Naive B cell (primary cell): Measurements from ENCODE around the gene CHST11. TPM values are rescaled to one million over a fixed set of nuclear protein-coding genes. Genes with fewer than 3 reads are reported as not detected.

Experiments
- ATAC-seq, 2 donors: fragments of 150-1000 bp; cut with Tn5 transposase; 2 replicates each; pipeline ENCODE4 v1.10.0; 2021; ENCODE audit warnings: low read depth in 2 of 2, mild to moderate bottlenecking in 2 of 2, moderate library complexity in 2 of 2
- DNase-seq: peaks from one replicate; pipeline ENCODE4 v3.0.0; 2022
- H3K27ac Mint-ChIP-seq, 6 donors: one replicate each; pipeline ENCODE4 v1.8.0; 2020 to 2022; ENCODE audit warnings: mild to moderate bottlenecking in 6 of 6, mixed read lengths in 6 of 6, moderate library complexity in 5 of 6, inconsistent platforms in 2 of 6
- H3K27me3 Mint-ChIP-seq, 3 donors: one replicate each; pipeline ENCODE4 v1.8.0; 2021 to 2022; ENCODE audit warnings: mixed read lengths in 3 of 3, mild to moderate bottlenecking in 1 of 3
- H3K36me3 Mint-ChIP-seq, 2 donors: one replicate each; pipeline ENCODE4 v1.8.0; 2020 to 2022; ENCODE audit warnings: mixed read lengths in 2 of 2, inconsistent platforms in 1 of 2, mild to moderate bottlenecking in 1 of 2
- H3K4me1 Mint-ChIP-seq, 3 donors: one replicate each; pipeline ENCODE4 v1.8.0; 2020 to 2022; ENCODE audit warnings: mixed read lengths in 3 of 3, inconsistent platforms in 1 of 3, mild to moderate bottlenecking in 1 of 3, moderate library complexity in 1 of 3
- H3K4me3 Mint-ChIP-seq, 8 donors: one replicate each; pipeline ENCODE4 v1.8.0; 2020 to 2022; ENCODE audit warnings: mild to moderate bottlenecking in 8 of 8, mixed read lengths in 8 of 8, moderate library complexity in 8 of 8, inconsistent platforms in 2 of 8
- H3K9me3 Mint-ChIP-seq, 7 donors: one replicate each; pipeline ENCODE4 v1.8.0; 2020 to 2022; ENCODE audit warnings: mixed read lengths in 7 of 7, mild to moderate bottlenecking in 5 of 7, inconsistent platforms in 2 of 7, moderate library complexity in 1 of 7
- polyA plus RNA-seq, 6 donors: library from polyadenylated mRNA; unstranded; fragments of 300-500 nt; fragmentation: Illumina TruSeq; gene quantifications; one replicate each; pipeline ENCODE4 v1.2.3, GENCODE V29; 2021; ENCODE audit warnings: low read depth in 6 of 6

Gene CHST11
- polyA plus RNA-seq, 6 donors from 2014 or later, result 39.8 to 63.6 (median 58.6) TPM

DNA sequence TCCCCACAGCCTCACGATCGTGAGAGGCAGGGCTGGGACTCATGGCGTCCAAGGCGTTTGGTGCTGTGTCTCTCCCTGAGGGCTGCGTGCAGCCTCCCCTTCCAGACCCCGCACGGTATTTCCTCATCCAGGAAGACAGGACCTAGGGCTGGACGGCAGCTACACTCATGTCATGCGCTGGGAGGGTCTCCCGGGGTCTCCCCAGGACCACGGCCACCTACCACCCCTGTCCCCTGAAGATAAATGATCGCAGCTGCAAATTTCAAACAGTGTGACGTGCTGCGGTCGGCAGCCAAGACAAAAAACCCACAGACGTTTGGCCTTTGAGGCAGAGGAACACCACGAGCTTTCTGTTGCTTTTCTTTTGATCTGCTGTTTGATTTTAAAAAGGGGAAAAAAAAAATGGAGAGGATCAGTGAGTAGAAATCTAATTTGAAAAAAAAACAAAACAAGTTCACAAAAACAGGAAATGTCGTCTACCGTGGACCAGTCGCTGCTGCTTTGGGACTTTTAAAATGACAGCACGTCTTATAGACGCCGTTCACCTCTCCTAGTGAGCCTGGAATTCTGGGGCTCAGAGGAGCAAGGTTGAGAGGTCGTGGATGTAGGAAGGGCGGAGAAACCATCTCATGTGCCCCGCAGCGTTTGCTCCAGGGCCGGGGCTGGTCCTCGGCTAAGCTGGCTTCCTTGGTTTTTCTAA, 263.7 kb downstream of the CHST11 start:
- peak; percentile 70 to 71 for ATAC-seq
- H3K27me3 Mint-ChIP-seq, result no peaks in the 10 kb centered on the region
- DNase-seq, result peak; percentile 80
- H3K4me3 Mint-ChIP-seq, result peak overlapping the region; percentile 74 to 91 (median 85)
- peaks cover 43 to 75% (median 65%) of the 10 kb centered on the region in 3 donors for H3K4me1 Mint-ChIP-seq
- H3K9me3 Mint-ChIP-seq, result no peaks in the 10 kb centered on the region
- no peaks in the 10 kb centered on the region for H3K36me3 Mint-ChIP-seq
- peak overlapping the region; percentile 87 to 97 (median 94) for H3K27ac Mint-ChIP-seq

DNA sequence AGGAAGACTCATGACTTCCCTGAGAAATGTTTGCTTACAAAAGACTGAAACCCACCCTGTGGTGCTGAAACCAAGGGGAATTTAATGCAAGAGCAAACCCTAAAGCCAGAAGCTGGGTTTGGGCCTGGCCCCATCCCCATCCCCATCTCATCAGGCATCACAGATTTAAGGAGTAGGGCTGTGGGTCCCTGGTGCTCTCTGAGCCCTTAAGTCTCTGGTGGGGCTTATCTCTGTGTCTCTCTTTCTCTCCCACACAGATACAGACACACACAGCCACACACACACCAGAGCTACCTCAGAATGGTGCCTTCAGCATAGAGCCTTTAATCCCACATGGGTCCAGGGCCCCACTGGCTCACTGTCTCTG, 264.3 kb downstream of the CHST11 start:
- Mint-ChIP-seq H3K9me3 (no peaks in the 10 kb centered on the region), H3K4me1 (peaks cover 45 to 76% (median 67%) of the 10 kb centered on the region in 3 donors), H3K36me3 (no peaks in the 10 kb centered on the region), H3K27me3 (no peaks in the 10 kb centered on the region), H3K4me3 (peak overlapping the region; percentile 74 to 91 (median 85)), H3K27ac (peak overlapping the region; percentile 87 to 97 (median 94))
- ATAC-seq, result no peak
- no peak for DNase-seq

DNA sequence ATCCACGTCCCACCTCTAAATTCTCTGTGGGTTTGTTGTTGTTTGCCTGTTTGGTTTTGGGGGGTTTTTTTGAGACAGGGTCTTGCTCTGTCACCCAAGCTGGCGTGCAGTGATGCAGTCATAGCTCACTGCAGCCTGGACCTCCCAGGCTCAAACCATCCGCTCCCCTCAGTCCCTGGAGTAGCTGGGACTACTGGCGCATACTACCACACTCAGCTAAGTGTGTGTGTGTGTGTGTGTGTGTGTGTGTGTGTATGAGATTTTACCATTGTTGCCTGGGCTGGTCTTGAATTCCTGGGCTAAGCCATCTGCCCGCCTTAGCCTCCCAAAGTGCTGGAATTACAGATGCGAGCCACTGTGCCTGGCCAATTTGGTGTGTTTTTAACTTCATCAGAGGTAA, 265.2 kb downstream of the CHST11 start:
- Mint-ChIP-seq H3K9me3 (no peaks in the 10 kb centered on the region), H3K4me3 (peak overlapping the region in 6 of 8 donors; percentile 74 to 91 (median 82)), H3K27ac (peak overlapping the region; percentile 36 to 97 (median 94)), H3K36me3 (no peaks in the 10 kb centered on the region), H3K27me3 (no peaks in the 10 kb centered on the region), H3K4me1 (peaks cover 45 to 73% (median 62%) of the 10 kb centered on the region in 3 donors)
- ATAC-seq, result peak in 1 of 2 donors; percentile 8
- DNase-seq, result no peak

DNA sequence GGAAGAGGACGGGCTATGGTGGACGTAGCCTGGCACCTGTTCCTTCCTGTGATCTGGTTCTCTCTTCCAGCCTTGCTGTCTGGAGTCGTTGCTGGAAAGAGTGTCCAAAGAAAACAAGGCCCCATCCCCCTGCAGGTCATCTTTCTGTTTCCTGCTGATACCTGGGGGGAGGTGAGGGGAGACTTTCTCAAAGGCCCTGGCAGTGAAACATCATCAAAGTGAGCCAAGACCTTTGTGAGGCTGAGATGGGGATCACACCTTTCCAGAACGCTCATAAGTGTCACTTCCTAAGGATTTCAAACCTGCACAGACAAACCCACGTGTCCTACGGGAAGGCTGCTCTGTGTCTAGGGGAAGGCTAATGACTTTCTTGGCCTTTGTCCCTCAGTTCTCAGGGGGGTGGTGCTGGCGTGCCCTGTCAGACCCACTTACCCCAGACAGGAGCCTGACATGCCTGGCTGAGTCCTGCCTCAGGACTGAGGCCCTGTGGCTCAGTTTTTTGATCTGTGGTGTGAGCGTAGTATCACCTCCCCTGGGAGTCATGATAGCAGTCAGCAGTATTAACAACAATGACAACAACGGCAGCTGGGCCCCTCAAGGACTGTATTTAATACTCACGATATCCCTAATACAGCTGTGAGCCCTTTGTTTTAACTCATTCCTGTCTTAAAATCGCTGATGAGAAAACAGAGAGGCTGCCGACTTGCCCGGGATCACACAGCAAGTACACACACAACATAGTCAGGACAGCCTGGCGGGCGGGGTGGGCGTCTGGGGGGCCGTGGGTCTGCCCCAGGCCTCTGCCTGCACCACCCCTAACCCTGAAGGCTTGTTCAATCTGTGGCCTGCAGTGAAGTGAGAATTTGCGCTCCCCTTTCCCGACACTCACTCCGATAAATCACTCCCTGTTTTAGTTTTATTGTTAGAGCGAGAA, 266.1 kb downstream of the CHST11 start:
- Mint-ChIP-seq H3K27me3 (no peaks in the 10 kb centered on the region), H3K9me3 (no peaks in the 10 kb centered on the region), H3K4me1 (peaks cover 52 to 73% (median 69%) of the 10 kb centered on the region in 3 donors), H3K4me3 (peak overlapping the region; percentile 0 to 88 (median 76)), H3K36me3 (no peaks in the 10 kb centered on the region), H3K27ac (peak overlapping the region; percentile 80 to 97 (median 94))
- ATAC-seq, result peak; percentile 13 to 64
- peak; percentile 29 for DNase-seq

DNA sequence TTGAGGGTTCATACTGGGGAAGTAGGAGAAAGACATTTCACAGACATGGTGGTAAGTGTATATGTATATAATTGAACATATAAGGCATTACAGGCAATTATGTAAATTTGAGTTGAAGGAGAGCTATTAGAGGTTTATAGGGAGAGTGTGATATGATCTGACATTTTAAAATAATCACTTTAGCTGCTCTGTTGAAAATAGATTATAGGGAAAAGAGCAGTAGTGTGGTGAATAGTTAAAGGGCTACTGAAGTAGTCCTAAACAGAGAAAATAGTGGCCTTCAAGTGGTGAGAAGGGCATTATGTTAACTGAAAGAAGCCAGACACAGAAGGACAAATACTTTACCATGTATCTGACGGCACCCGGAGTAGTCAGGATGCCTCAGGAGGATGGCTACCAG, 267.1 kb downstream of the CHST11 start:
- peak overlapping the region in 1 of 8 donors; percentile 56 for H3K4me3 Mint-ChIP-seq
- H3K4me1 Mint-ChIP-seq, result peaks cover 52 to 66% (median 65%) of the 10 kb centered on the region in 3 donors
- no peaks in the 10 kb centered on the region for H3K36me3 Mint-ChIP-seq
- DNase-seq (no peak), ATAC-seq (no peak)
- H3K9me3 Mint-ChIP-seq, result no peaks in the 10 kb centered on the region
- H3K27ac Mint-ChIP-seq, result peak overlapping the region in 4 of 6 donors; percentile 26 to 95 (median 82)
- H3K27me3 Mint-ChIP-seq, result no peaks in the 10 kb centered on the region

DNA sequence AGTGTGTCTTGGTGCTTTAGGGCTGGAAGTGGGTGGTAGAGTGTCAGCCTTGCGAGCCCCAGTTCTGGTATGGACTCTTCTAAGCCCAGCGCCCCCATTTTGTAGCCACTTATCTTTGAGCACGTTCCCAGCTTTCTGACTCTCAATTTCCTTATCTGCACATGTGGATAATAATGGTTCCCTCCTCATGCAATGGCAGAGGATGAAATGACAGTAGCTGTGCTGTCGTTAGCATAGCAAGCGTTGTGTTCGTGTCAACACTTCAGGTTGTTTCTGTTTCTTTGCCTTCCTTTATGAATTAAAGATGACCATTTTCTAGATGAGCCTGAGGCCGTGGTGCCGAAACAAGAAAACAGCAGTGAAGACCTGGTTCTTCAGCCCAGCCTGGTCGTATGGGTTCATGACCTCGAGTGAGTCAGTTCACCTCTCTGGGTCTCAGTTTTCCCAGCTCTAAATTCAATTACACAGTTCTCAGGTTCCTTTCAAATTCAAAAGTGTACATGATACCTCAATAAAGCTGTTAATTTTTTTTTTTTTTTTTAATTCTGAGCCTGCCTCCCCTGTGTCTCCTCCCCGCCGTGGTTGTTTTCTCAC, 268.3 kb downstream of the CHST11 start:
- Mint-ChIP-seq H3K4me1 (peaks cover 51 to 60% (median 55%) of the 10 kb centered on the region in 3 donors), H3K27me3 (no peaks in the 10 kb centered on the region), H3K4me3 (no peak overlapping the region), H3K36me3 (no peaks in the 10 kb centered on the region), H3K27ac (peak overlapping the region in 2 of 6 donors; percentile 56 to 80), H3K9me3 (no peaks in the 10 kb centered on the region)
- no peak for ATAC-seq
- DNase-seq, result no peak

DNA sequence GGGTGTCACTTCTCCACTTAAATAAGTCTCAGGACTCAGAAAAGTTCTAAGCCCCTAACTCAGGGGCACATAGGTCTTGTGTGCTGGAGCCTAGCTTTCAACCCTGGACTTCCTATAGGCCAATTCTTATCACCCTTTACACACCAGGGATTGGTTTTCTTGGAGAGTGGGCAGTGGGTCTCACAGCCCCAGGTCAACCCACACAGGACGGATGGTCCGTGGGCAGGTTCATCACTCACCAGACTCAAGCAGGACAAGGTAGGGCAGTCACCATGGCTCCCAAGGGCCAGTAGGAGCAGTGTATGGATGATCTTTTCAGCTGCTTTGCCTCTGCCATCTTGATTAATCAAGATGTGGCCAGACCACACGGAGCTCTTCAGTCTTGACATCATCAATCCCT, 268.9 kb downstream of the CHST11 start:
- no peak for DNase-seq
- H3K4me1 Mint-ChIP-seq, result peaks cover 47 to 55% (median 54%) of the 10 kb centered on the region in 3 donors
- no peaks in the 10 kb centered on the region for H3K36me3 Mint-ChIP-seq
- peak overlapping the region in 1 of 6 donors; percentile 56 for H3K27ac Mint-ChIP-seq
- no peaks in the 10 kb centered on the region for H3K9me3 Mint-ChIP-seq
- no peak for ATAC-seq
- no peaks in the 10 kb centered on the region for H3K27me3 Mint-ChIP-seq
- H3K4me3 Mint-ChIP-seq, result no peak overlapping the region

DNA sequence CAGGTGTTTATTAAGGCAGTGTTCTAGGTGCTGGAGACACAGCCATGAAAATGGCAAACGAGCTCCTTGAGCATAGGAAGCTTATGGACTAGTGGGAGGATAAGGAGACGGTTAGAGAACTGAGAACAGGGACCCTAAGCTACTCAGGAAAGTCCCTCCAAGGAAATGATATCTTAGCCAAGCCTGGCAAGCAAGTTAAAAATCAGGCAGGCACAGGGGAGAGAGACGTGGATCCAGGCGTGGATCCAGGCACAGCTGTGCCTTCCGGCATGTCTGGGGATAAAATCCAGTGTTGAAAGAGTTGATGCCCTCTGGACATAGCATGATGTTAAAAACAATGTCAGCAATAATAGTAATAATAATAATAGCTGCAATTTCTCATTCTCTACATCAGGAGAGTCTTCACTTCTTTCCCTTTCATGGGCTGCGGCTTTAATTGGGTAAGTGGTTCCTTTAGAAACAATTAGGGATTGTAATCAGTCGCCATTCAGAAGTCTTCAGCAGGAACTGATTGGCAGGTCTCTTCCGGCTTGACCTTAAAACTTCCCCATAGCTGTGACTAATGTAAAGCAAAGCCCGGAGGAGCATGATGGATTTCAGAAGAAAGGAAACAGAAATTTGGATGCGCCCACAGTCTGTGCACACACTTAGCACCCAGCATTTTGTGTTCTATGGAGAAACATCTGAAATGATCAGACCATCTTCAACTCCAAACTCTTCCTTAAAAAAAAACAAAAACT, 271.1 kb downstream of the CHST11 start:
- ATAC-seq (no peak), DNase-seq (no peak)
- H3K9me3 Mint-ChIP-seq, result no peaks in the 10 kb centered on the region
- H3K4me3 Mint-ChIP-seq, result peak overlapping the region in 1 of 8 donors; percentile 52
- peaks cover 30 to 40% (median 40%) of the 10 kb centered on the region in 3 donors for H3K4me1 Mint-ChIP-seq
- H3K27me3 Mint-ChIP-seq, result no peaks in the 10 kb centered on the region
- H3K27ac Mint-ChIP-seq, result peak overlapping the region in 2 of 6 donors; percentile 42 to 64
- H3K36me3 Mint-ChIP-seq, result no peaks in the 10 kb centered on the region

DNA sequence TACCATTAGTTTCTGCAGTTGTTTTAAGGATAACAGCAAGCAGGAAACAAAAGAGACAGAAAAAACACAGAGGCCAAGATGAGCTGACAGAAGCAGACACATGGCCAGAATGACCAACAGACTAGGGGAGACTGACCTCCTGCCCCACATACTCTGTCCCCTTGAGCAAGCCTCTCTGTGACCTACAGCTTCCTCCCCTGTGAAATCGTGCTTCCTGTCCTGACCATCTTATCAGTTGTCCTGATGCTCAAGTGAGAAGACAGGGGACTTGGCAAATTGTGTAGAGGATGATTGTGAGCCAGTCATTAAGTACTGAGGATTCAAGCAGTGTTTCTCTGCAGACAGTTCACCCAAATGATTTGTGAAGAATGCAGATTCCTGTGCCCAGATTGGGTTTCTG, 272.3 kb downstream of the CHST11 start:
- H3K9me3 Mint-ChIP-seq, result no peaks in the 10 kb centered on the region
- H3K36me3 Mint-ChIP-seq, result no peaks in the 10 kb centered on the region
- no peaks in the 10 kb centered on the region for H3K27me3 Mint-ChIP-seq
- no peak for DNase-seq
- H3K4me3 Mint-ChIP-seq, result no peak overlapping the region
- no peak for ATAC-seq
- H3K4me1 Mint-ChIP-seq, result peaks cover 24 to 36% (median 33%) of the 10 kb centered on the region in 3 donors
- peak overlapping the region in 3 of 6 donors; percentile 13 to 81 (median 80) for H3K27ac Mint-ChIP-seq

DNA sequence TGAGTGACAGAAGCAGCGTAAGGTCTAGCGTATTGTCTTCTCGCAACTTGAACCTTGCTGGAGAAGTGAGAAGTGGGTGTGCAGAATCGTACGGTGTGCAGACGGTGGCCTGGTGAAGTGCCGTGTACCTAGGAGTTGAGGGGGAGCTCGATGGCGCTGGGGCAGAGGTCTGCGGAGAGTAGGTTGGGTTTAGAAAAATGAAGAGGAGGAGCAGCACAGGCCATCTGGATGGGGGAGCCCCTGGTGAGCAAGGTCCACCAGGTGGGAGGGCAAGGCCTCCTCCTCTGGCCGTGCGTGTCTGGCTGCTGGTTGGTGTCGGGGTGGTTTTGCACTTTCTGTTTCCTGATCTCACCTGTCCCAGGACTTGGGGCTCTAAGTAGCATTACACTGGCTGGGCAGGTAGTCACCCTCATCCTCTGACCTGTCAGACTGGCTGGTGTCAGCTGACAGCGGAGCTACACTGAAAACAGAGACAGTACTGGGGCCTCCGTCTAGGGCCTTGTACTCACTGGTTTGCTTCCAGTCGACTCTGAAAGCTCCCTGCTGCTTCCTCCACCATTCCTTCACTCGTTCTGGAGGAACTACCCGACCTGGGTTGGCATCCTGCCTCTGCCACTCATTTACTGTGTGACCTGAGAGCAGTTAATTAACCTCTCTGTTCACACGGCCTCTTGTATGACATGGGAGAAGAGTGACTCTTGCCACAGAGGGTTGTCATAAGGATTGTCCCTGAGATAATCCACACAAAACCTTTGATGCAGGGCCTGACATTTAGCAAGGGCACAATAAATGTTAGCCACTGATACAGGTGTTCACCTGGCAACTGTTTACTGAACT, 273.1 kb downstream of the CHST11 start:
- Mint-ChIP-seq H3K9me3 (no peaks in the 10 kb centered on the region), H3K36me3 (no peaks in the 10 kb centered on the region), H3K27ac (peak overlapping the region in 4 of 6 donors; percentile 36 to 79 (median 72)), H3K4me3 (peak overlapping the region in 1 of 8 donors; percentile 67), H3K27me3 (no peaks in the 10 kb centered on the region), H3K4me1 (peaks cover 29 to 42% (median 36%) of the 10 kb centered on the region in 3 donors)
- ATAC-seq (no peak), DNase-seq (no peak)

DNA sequence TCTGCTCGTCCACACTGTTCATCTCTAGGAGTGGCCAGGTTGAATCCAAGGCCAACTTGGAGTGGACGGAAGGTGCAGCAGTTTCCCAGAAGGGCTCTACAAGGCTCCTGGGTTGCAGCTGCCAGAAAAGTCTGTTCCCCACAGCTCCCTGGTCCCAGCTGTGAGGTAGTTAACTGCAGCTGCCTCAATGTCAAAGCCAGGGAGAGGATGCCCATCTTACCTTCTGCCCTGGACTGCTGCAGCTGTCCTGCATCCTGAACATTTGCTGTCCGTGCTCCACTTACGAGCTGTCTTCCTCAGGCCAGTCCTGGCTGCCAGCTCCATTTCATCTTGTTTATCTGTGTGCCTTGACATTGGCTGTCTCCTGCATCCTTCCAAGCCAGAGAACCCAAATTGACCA, 274.0 kb downstream of the CHST11 start:
- Mint-ChIP-seq H3K4me3 (no peak overlapping the region), H3K27me3 (no peaks in the 10 kb centered on the region), H3K27ac (peak overlapping the region in 5 of 6 donors; percentile 30 to 73 (median 61)), H3K4me1 (peaks cover 31 to 43% (median 43%) of the 10 kb centered on the region in 3 donors), H3K36me3 (no peaks in the 10 kb centered on the region), H3K9me3 (no peaks in the 10 kb centered on the region)
- no peak for ATAC-seq
- DNase-seq, result no peak

DNA sequence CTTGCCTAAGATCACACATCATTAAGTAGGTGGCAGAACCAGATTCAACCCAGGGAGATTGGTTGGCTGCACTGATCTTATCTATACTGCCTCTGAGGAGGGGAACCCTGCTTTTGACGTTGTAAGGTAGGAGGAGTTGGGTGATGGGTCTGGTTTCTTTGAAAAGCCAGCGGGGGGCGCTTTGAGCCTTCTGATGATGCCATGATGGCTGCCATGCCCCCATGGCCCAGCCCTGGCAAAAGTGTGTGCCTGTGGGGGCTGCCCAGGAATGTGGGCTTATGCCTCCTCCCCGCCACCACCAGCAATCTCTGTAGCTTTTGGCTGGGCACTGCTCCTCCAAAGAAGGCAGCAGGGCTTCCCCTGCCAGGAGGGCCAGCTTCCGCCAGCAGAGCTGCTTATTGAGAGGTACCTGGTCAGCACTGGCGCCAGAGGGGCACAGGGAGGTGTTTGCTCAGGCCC, 277.0 kb downstream of the CHST11 start:
- H3K27ac Mint-ChIP-seq, result no peak overlapping the region
- no peaks in the 10 kb centered on the region for H3K27me3 Mint-ChIP-seq
- no peaks in the 10 kb centered on the region for H3K9me3 Mint-ChIP-seq
- no peaks in the 10 kb centered on the region for H3K36me3 Mint-ChIP-seq
- no peak for DNase-seq
- peaks cover 43 to 67% (median 62%) of the 10 kb centered on the region in 3 donors for H3K4me1 Mint-ChIP-seq
- no peak overlapping the region for H3K4me3 Mint-ChIP-seq
- peak; percentile 37 to 41 for ATAC-seq
